GM21526 (cell line): ENCODE results near the gene COL23A1.

Experiments used
- ATAC-seq: cut with Tn5 transposase; IDR thresholded peaks from one replicate; pipeline ENCODE4 v1.9.1; 2021; ENCODE audit warnings: moderate library complexity; ENCODE audit not compliant: unreplicated experiment, low FRiP score

Gene COL23A1

DNA sequence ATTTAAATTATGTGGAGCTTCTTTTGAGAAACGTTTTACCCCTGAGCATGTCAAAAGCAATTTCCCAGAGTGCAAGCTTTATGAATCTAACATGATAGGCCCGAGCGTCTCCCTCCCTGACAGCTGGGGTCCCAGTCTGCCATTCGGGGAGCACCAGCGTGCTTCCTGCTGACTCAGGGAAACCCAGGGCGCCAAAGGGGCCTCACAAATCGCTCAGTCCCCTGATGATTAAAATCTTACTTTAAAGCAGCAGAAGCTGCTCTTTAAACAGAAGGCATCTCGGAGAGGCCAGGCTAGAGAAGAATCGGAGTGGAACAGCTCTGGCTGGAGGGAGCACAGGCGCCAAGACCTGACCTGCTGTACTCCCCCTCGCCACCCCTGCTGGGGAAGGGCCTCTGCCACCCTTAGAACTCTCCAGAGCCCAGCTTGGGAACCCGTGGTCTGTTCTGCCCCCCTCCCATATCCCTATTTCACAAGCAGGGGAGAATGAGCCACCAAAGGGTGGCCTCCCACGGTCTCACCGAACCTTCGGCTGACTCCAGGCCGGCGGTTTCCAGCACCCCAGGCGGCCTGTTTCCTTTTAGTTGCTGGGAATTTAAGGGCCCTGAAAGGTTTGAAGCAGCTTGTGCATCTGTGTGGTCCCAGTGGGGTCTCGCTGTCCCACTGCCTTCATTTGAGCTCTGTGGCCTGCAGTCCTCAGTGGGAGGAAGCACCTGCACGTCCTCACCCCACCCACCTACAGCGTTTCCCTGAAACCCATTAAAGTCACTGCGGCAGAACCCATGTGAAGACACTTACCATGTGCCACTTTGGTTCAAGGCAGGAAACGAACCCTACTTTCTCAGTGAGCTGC, 147.6 kb downstream of the COL23A1 start:
- no peak for ATAC-seq

DNA sequence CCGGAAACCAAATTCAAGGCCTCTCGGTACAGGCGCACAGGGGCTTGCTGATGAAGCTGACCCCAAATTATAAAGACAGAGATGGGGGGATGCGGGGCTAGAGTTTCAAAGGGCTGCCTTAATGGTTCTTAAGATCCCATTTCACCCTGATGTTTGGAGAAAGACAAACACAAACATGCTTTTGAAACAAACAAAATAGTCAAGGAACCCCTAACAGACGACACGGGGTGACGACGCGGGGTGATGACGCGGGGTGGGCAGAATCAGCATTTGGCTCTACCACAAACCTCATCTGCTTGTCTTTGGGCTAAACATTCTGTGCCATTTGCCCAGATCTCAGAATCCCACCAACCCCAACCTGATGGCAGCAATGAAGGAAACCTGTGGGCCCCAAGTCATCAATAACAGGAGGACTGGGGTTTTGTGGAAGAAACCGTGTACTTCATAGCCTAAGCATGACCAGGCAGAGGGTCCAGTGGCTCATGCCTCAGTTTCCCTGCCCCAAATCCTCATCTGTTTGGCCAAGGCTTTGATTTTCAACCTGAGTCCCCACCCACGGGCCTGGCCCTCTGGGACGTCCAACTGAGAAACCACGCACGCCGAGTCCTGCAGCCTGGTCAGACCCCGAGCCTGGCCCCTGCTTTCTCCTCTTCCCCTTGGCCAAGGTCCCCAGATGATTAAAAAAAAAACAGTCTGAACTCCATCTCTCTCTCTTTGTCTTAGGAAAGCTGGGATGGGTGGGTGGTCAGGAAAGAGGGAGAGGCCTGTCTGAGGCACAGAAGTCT, 148.5 kb downstream of the COL23A1 start:
- ATAC-seq = no peak

DNA sequence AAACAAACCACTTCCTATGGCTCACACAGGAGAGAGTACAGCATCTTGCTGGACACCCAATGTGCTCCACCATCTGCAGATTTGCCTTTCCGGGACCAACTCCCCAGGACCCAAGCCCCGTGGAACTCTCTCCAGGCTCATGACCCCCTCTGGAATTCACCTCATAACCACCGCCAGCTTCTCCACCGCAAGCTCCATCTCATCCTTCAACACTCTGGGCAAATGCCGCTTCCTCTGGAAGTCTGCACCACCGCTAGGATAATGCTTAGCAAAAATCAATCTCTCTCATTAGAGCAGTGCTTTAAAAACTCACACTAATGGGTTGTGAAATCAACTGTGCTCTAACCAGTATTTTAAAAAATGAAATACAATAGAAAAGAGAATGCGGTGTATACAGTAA, 150.0 kb downstream of the COL23A1 start:
- ATAC-seq = no peak

DNA sequence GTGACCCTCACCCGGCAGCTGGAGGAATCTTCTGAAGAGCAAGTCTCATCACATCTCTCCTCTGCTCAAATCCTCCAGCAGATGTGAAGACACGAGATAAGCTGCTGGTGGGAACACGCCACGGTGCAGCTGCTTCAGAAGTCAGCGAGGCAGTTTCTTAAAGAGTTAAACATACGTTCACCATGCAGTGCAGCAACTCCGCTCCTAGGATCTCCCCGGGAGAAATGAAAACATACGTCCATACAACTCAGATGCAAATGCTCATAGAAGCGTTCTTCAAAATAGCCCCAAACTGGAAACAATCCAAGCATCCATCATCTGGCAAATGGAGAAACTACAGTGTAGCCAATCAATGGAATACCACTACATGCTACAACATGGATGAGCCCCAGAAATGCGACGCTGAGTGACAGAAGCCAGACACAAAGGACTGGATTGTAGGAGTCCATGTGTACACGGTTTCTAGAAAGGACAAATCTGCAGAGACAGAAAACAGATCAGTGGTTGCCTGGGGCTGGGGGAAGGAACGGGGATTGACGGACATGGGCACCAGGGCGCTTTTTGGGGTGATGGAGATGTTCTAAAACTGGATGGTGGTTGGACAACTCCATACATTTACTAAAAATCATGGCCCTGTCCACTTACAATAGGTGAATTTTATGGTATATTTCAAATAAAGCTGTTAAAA, 150.6 kb downstream of the COL23A1 start:
- no peak for ATAC-seq

DNA sequence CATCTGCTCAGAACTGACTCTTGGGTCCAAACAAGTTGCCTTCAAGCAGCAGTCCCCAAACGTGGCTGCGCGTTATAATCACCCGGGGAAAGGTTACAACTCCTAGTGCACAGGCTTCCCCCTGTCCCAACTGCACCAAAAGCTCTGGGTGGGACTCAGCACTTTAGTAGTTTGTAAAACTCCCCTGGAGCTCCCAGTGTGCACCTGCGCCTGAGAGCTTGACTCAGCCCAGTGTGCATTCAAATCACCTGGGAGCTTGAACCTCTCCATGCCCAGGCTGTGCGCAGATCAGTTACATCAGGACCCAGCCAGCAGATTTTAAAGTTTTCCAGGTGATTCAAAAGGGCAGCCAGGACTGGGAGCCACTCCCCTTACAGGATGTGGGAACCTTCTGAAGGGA, 151.4 kb downstream of the COL23A1 start:
- no peak for ATAC-seq

DNA sequence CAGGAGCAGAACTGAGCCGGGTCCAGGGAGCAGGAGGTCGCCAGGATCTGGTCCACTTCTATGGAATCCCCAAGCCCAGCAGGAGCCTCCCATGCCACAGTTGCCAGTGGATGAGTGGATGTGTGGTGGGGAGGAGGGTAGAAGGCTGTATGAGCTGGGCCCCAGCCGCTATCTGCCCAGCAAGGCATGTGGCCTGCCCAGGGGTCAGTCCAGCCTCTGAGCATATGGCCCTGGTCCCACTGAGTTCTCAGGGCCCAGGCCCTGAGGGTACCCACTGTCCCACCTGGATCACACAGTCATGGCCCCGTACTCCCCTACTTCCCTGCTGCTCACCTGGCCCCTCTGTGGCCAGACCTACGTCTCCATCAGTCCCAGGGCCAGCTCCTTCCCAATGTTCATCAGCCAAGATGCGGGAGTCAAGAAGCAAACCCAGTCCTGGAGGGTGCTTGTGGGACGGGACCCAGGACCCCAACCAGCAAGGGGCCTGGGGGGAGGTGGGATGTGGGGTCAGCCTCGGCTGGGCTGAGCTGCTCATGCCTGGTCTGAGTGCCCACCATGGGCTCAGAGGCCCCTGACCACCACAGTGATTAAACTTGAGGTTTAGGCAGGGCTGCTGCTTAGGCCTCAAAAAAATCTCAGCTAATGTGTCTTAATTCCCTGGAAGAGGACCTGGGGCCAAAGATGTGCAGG, 152.7 kb downstream of the COL23A1 start:
- ATAC-seq = no peak

DNA sequence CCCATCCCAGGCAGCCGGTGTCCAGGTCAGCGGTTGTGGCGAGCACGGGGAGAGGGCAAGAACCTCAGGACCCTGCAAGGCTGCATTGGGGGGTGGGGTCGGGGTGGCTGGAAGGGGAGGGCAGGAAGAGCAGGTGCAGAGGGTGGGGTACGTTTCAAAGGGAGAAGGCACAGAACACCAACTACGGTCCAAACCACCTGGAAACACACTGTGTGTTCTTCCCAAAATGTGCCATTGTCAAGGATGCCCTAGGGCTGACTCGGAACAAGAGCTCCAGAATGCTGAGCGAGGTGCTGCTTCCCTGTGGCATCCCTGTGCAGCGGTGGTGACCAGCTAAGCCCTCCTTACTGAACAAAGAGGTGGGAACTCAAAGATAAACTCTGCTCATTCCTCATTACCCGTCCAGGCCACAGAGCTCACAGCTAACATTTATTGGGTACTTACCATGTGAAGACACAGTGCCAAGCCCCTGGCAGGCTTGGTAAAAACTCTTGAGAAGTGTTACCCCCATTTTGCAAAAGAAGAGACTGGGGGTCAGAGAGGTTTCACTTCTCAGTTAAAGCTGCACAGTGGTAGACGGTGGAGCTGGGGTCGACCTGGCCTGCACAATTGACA, 153.8 kb downstream of the COL23A1 start:
- no peak for ATAC-seq

DNA sequence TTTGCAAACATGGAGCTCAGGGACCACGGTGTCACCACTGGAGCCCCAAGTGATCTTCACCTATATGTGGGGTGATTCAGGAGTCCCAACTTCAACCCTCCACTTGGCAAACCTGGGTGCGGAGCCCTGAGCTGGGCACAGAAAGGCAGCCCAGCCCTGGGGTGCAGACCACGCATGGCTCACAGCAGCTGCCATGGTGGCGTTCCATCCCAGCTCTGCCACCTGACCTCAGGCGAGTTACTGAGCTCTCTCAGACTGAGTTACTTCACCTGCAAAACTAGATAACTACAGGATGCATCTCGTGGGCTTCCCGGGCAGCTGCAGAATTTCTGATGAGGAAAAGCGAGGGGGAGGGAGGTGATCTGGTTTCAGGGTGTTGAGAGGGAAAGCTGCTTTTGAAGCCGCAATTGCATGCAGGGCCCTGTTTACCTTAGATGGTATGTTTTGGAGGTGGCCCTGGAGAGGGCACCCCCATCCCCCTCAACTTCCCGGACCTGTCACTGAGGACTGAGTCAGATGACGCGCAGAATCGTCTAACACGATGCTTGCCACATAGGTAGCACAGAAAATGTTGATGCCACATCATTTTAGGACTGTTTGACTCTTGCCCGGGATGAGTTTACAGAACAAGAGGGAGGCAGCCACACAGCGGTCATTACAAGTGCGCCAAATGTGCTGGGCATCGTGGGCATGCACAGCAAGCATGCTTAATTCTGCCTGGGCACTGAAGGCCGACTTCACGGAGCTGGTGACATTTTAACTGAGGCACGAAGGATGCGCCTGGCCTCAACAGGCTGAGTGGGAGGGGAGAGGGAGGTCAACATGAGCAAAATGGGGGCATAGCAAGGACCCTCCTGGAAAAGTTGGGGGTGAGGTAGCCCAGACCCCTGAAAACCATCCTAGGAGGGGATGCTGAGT, 154.6 kb downstream of the COL23A1 start:
- ATAC-seq = no peak

DNA sequence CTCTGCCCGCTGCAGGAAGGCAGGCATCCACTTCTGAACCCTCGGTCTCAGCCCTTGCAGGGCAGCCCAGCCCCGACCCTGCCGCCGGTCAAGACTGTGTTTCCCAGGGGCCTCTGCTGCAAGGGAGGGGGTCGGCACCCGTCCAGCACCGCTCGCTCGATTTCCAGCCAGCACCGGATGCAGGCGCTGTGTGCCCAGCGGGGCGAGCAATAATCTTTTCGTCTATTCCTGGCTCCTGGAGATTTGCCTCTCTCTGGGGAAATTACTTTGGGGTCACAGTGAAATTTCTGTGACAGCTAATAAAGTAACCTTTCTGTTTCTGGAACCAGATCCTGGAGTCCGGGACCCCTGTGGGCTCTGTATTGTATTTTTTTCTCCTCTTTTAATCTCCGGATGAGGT, 155.3 kb downstream of the COL23A1 start:
- ATAC-seq = no peak

DNA sequence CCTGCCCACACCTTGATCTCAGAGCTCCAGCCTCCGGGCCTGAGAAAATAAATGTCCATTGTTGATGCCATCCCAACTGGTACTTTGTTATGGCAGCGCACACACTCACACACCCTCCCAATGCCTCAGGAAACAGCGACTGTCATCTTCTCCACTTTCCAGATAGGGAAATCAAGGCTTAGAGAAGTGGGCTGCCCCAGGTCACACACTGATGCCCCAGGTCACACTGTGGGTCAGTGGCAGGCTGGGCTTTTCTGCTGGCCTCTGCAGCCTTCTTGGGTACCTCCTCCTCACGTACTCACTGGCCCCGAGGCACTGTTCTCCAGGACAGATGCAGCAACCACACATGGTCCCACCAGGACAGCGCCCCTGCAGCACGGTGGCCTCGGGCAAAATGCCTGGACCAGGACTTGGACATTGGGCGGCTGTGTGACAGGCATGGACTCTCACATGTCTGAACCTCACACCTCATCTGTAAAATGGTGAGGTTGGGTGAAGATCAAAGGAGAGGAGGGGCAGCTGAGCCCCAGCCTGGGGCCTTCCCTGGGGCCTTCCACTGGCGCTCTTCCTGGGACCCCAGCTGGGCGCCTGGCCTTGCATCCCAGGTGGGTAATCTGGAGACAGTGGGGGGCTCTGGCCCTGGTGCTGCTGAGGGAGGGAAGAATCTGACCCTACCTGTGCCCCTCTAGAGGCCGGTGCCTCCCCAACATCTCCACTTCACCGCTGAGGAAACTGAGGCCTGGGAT, 156.0 kb downstream of the COL23A1 start:
- no peak for ATAC-seq

DNA sequence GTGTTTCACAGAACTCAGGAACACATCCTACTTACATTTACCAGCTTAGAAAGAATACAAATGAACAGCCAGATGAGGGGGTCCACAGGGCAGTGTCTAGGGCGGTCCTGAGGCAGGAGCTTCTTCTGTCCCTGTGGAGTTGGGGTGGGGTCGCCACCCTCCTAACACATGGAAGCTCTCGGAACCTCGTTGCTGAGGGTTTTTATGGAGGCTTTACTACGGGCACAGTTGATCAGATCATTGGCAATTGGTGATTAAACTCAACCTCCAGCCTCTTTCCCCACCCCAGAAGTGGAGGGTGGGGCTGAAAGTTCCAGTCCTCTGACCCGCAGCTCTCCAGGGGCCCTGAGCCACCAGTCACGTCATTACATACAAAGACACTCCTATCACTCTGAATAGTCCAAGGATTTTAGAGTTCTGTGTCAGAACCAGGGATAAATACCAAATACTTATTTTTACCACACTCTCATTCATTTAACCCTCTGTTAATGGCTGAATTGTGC, 156.9 kb downstream of the COL23A1 start:
- ATAC-seq = no peak

DNA sequence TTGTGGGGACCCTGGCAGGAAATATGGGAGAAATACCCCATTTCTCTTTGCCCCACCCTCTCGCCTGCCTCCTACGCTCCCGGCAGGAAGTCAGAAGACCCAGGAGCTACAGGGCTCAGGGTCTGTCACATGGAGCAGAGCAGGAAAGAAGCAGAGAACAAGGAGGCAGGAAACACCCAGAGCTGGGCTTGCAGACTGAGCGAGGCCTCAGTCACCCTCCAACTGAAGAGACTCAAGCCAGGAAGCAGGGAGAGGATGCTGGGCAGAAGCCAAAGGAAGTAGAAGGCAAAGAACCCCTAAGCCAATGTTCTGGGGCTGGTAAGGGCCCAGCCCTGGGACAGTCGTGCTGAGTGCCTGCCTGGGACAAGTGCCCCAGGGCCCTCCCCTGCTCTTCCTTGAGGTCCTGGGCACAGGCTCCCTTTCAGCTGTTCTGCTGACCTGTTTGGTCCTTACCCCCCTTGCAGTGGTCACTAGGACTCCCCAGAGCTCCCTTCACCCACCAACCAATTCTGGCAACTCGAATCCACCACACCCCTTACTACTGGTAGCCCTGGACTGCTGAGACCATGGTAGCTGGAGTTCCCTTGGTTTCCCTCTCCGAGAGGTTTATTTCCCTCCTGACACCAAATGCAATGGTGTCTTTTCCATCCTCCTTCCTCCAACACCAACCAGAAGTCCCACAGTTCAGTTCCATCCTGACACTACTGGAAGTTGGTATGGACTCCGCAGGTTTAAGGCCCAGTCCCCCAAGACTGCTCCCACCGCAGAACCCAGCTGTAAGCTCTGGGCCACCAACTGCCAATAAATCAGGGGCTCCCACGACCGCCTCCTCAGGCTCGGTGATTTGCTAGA, 157.5 kb downstream of the COL23A1 start:
- no peak for ATAC-seq

DNA sequence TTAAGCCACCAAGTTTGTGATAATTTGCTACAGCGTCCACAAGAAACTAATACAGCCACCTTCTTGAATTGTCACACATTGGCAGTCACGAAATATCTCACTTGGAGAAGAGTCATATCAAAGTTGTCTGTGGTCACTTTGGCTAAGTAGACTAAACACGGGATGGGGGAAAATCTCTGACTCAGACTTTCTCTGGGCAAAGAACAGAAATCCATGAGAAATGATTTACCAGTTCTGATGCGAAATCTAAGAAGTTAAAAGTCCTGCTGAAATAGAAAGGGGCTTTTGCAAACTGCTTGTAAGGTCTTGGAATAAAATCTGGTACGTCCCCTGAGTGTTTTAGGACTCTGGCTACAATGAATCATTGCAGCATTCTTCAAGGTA, 158.4 kb downstream of the COL23A1 start:
- ATAC-seq = no peak

DNA sequence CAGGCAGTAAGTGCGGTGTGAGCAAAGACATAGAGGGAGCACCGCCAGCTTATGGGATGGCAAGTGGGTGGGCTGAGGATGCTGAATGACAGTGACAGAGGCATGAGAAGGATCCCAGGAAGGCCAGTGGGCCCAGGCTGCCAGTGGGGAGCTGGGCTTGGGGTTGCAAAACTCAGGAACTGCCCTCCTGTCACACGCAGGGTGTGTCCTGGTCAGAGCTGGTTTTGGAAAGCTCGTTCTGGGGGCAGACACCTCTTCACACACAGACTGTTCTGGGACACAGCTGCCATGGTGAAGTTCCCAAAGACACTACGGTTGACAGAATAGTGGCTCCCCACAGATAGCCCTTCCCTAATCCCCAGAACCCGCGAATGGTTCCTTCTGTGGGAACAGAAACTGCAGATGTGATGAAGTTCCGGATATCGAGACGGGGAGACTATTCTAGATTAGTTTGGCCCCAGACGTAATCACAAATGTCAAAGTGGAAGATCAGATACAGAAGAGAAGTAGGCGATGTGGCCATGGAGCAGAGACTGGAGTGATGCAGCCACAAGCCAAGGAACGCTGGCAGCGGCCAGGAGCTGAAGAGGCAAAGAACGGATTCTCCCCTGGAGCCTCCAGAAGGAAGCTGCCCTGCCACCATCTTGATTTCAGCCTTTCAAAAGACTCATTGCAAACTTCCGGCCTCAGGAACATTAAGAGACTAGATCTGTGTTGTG, 159.0 kb downstream of the COL23A1 start:
- no peak for ATAC-seq

DNA sequence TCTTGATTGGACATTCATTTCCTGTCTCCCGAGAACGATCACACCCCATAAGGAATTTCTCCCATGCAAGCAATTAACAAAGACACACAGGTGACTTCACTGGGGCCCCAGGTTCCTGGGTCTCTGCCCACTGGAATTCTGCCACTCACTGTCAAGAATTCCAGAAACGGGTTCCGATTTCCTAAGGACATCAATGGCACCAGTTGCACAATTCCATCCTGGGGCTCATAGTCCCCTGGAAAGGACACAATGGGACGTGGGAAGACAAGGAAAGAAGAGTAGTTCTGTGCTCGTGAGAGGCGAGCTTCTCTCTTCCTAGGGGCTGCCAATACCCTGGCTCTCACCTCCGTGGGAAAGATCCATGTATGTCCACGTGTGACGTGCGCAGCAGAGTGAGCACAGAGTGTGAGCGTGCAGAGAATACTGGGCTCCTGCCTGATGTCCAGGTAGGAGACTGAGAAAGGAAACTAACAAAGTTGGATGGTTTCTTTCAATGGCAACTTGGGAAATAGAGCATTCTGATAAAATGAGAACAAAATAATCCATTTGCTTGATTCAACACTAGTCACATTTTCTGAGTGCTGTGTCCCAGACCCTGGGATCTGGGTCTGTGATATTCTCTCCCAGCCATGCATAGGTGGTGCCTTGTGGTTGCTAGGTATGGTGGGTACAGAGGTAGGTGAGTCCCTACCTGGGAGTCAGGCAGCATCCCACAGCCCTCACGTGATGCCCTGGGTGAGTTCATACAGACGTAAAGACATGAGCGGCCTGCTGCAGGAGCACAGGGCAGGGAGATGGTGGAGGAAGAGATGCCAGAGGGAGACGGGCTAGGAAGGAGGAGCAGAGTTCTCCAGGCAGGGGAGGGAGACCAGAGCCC, 159.8 kb downstream of the COL23A1 start:
- ATAC-seq = no peak
